ENCODE data around the gene NFIL3. TPM values are rescaled to one million over a fixed set of nuclear protein-coding genes. Genes with fewer than 3 reads are reported as not detected.

The NFIL3 gene
- total RNA-seq, 4 donors from 2014 or later, result 15.8 to 26.4 (median 22.2) TPM

GRCh38 chr9:91416096-91416712, 7.4 kb downstream of the NFIL3 start:
- Histone ChIP-seq H3K4me3 (no peak overlapping the region), H3K36me3 (no peaks in the 10 kb centered on the region), H3K9me3 (no peaks in the 10 kb centered on the region), H3K27me3 (peaks cover 4% of the 10 kb centered on the region), H3K27ac (no peak overlapping the region), H3K4me1 (peaks cover 12 to 49% (median 28%) of the 10 kb centered on the region in 4 donors)
- no peak for DNase-seq
- WGBS, 2 donors (ENCODE audit: low coverage in 1 of 2), result 68 to 69% methylated on average over 4 of the region's 4 CpGs
- in situ Hi-C loops (cut with MboI; ENCODE audit: low pct_ligation_motif_present in 1 of 4, low pct_unique_long_range_greater_than_20kb in 1 of 4, low sequenced_read_pairs in 3 of 4), result no loop called here
- TF ChIP-seq POLR2A (IDR thresholded peaks at IDR 0.05) (no peak), POLR2AphosphoS5 (IDR thresholded peaks at IDR 0.05) (no peak), EP300 (IDR thresholded peaks at IDR 0.05; ENCODE audit: low read depth) (no peak)
- TF ChIP-seq, protein P1, sequence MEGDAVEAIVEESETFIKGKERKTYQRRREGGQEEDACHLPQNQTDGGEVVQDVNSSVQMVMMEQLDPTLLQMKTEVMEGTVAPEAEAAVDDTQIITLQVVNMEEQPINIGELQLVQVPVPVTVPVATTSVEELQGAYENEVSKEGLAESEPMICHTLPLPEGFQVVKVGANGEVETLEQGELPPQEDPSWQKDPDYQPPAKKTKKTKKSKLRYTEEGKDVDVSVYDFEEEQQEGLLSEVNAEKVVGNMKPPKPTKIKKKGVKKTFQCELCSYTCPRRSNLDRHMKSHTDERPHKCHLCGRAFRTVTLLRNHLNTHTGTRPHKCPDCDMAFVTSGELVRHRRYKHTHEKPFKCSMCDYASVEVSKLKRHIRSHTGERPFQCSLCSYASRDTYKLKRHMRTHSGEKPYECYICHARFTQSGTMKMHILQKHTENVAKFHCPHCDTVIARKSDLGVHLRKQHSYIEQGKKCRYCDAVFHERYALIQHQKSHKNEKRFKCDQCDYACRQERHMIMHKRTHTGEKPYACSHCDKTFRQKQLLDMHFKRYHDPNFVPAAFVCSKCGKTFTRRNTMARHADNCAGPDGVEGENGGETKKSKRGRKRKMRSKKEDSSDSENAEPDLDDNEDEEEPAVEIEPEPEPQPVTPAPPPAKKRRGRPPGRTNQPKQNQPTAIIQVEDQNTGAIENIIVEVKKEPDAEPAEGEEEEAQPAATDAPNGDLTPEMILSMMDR (IDR thresholded peaks at IDR 0.05), result no peak
- intact Hi-C loops (cut with DNase I; ENCODE audit: low total_unique reads), result no loop called here

- WGBS, 2 donors (ENCODE audit: low coverage in 1 of 2), result 68 to 81% methylated on average over 3 of the region's 3 CpGs
- peaks cover 0 to 7% (median 1%) of the 10 kb centered on the region in 4 donors for H3K36me3 ChIP-seq
- intact Hi-C loops (cut with DNase I; ENCODE audit: low total_unique reads) (no loop called here), in situ Hi-C loops (cut with MboI; ENCODE audit: low pct_ligation_motif_present in 1 of 4, low pct_unique_long_range_greater_than_20kb in 1 of 4, low sequenced_read_pairs in 3 of 4) (no loop called here)
- TF ChIP-seq POLR2A (IDR thresholded peaks at IDR 0.05) (no peak), POLR2AphosphoS5 (IDR thresholded peaks at IDR 0.05) (no peak), EP300 (IDR thresholded peaks at IDR 0.05; ENCODE audit: low read depth) (no peak)
- TF ChIP-seq, protein P1 (IDR thresholded peaks at IDR 0.05), result no peak
- H3K9me3 ChIP-seq, result no peaks in the 10 kb centered on the region
- no peak overlapping the region for H3K4me3 ChIP-seq
- no peaks in the 10 kb centered on the region for H3K27me3 ChIP-seq
- DNase-seq, result no peak
- no peak overlapping the region for H3K27ac ChIP-seq
- peaks cover 12 to 48% (median 22%) of the 10 kb centered on the region in 4 donors for H3K4me1 ChIP-seq
These were observed 8.3 kb downstream of the NFIL3 start for GRCh38 chr9:91415290-91415689.

DNA sequence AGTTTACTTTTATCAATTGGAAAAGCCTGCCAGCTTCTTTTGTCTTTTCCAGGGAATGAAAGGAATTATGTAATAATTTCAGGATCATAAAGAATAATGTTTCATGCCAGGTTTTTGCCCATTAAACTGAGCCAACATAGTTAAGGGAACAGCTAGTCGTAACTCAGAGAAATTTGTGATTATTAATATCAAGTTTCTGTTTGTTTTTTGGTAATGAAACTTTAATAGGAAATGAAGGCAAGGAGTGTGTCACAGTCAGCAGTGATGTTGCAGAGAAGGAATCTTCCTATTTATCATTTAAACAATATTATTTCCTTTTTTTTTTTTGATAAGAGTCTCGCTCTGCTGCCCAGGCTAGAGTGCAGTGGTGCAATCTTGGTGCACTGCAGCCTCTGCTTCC, 10.7 kb downstream of the NFIL3 start:
- H3K27ac ChIP-seq, result no peak overlapping the region
- no peaks in the 10 kb centered on the region for H3K9me3 ChIP-seq
- WGBS, 2 donors (ENCODE audit: low coverage in 1 of 2), result 87 to 89% methylated on average over 1 to 2 of the region's 2 CpGs
- peaks cover 0 to 28% (median 7%) of the 10 kb centered on the region in 4 donors for H3K36me3 ChIP-seq
- DNase-seq, result no peak
- H3K4me3 ChIP-seq, result no peak overlapping the region
- peaks cover 0 to 25% (median 6%) of the 10 kb centered on the region in 4 donors for H3K4me1 ChIP-seq
- TF ChIP-seq POLR2A (IDR thresholded peaks at IDR 0.05) (no peak), POLR2AphosphoS5 (IDR thresholded peaks at IDR 0.05) (no peak), EP300 (IDR thresholded peaks at IDR 0.05; ENCODE audit: low read depth) (no peak)
- TF ChIP-seq, protein P1 (IDR thresholded peaks at IDR 0.05), result no peak
- intact Hi-C loops (cut with DNase I; ENCODE audit: low total_unique reads) (no loop called here), in situ Hi-C loops (cut with MboI; ENCODE audit: low pct_ligation_motif_present in 1 of 4, low pct_unique_long_range_greater_than_20kb in 1 of 4, low sequenced_read_pairs in 3 of 4) (no loop called here)
- no peaks in the 10 kb centered on the region for H3K27me3 ChIP-seq

DNA sequence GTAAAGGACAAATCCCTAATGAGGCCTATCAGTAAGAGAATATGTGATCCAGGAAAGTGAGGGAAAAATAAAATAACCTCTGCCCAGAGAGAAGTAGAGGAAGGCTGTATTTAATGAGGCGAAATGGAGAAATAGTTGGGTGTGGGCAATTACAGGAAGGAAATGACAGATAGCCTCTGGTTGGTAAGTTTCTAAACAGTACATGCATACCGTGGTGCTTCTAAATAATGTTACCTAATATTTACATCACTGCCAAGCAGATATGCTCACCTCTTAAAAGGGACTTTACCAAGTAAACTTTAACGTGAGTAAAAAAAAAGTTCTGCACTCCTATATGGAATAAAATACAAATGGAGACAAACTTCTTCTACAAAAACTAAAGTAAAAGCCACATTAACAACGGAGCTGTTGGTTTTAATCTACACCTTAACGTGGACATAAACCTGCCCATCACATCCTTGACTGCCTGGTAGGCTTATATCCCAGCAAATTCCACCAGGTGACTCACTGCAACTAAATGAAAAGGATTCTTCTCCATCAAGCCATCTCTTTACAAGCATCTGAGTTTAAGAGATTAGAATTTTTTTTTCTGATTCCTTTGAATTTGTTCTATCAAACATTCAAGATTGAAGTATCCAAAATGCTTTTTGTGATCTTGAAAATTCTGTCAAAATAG, 12.4 kb downstream of the NFIL3 start:
- peaks cover 0 to 33% (median 7%) of the 10 kb centered on the region in 4 donors for H3K36me3 ChIP-seq
- no peaks in the 10 kb centered on the region for H3K27me3 ChIP-seq
- no peak overlapping the region for H3K4me3 ChIP-seq
- intact Hi-C loops (cut with DNase I; ENCODE audit: low total_unique reads), result no loop called here
- TF ChIP-seq EP300 (IDR thresholded peaks at IDR 0.05; ENCODE audit: low read depth) (no peak), POLR2A (IDR thresholded peaks at IDR 0.05) (no peak), POLR2AphosphoS5 (IDR thresholded peaks at IDR 0.05) (no peak)
- TF ChIP-seq, protein P1 (IDR thresholded peaks at IDR 0.05), result no peak
- no peak overlapping the region for H3K27ac ChIP-seq
- in situ Hi-C loops (cut with MboI; ENCODE audit: low pct_ligation_motif_present in 1 of 4, low pct_unique_long_range_greater_than_20kb in 1 of 4, low sequenced_read_pairs in 3 of 4), result no loop called here
- DNase-seq, result no peak
- 48 to 57% methylated on average over 5 of the region's 5 CpGs for WGBS, 2 donors (ENCODE audit: low coverage in 1 of 2)
- H3K9me3 ChIP-seq, result no peaks in the 10 kb centered on the region
- peaks cover 0 to 15% (median 3%) of the 10 kb centered on the region in 4 donors for H3K4me1 ChIP-seq
